Regular cardiac myocyte (primary cell): ENCODE data around the gene FAM221B. TPM values are rescaled to one million over a fixed set of nuclear protein-coding genes. Genes with fewer than 3 reads are reported as not detected.

ENCODE experiments used
- total RNA-seq: library from RNA; depleted of rRNA; stranded (reverse); fragments of >200 nt; gene quantifications from 2 replicates; pipeline ENCODE4 v1.2.3, GENCODE V29; 2014

The FAM221B gene
- not detected in 2 replicates for total RNA-seq

GRCh38 chr9:35828716-35829083, at the start of gene FAM221B:
FAM221B (minus strand) TSS chr9:35828732; CDS start chr9:35826161, 2,571 bp downstream.

GRCh38 chr9:35870351-35870923, 41.9 kb upstream of the FAM221B start, which contains the start of gene OR13J1:
OR13J1 (minus strand) TSS chr9:35870401; CDS start chr9:35870401, 0 bp downstream.

GRCh38 chr9:35829084-35829763, 692 bp upstream of the FAM221B start, which contains the start of gene TMEM8B:
TMEM8B (plus strand) TSS chr9:35829228; CDS start chr9:35829448, 220 bp downstream.

GRCh38 chr9:35814841-35815543, 13.5 kb downstream of the FAM221B start, which contains the start of gene HINT2:
HINT2 (minus strand) TSS chr9:35815042; CDS start chr9:35814979, 63 bp downstream.

GRCh38 chr9:35812025-35812602, 16.4 kb downstream of the FAM221B start, which contains the start of gene SPAG8:
SPAG8 (minus strand) TSS chr9:35812262; CDS start chr9:35812147, 115 bp downstream.

GRCh38 chr9:35791297-35791921, 37.1 kb downstream of the FAM221B start, which contains the start of gene NPR2:
NPR2 (plus strand) TSS chr9:35791591; CDS start chr9:35792409, 818 bp downstream.

Other genes with a start within 250 kb of the FAM221B start
- 8.6 and 10.7 TPM in 2 replicates for gene TESK1, start 223.5 kb downstream of the FAM221B start, total RNA-seq
- 0.19 and 0.56 TPM in 2 replicates for gene CD72, start 210.3 kb downstream of the FAM221B start, total RNA-seq
- not detected in 2 replicates for gene SIT1, start 177.8 kb downstream of the FAM221B start, total RNA-seq
- gene RMRP, start 170.7 kb downstream of the FAM221B start, total RNA-seq = 3,474 and 7,582 TPM in 2 replicates
- 16.9 and 24.2 TPM in 2 replicates for gene CCDC107, start 170.4 kb downstream of the FAM221B start, total RNA-seq
- 0.28 and 3.6 TPM in 2 replicates for gene ARHGEF39, start 163.5 kb downstream of the FAM221B start, total RNA-seq
- gene CA9, start 154.8 kb downstream of the FAM221B start, total RNA-seq = 0.38 and 2.8 TPM in 2 replicates
- gene TPM2, start 138.8 kb downstream of the FAM221B start, total RNA-seq = 870 and 1,301 TPM in 2 replicates
- 342 and 359 TPM in 2 replicates for gene TLN1, start 96.5 kb downstream of the FAM221B start, total RNA-seq
- 77.5 and 112 TPM in 2 replicates for gene CREB3, start 96.1 kb downstream of the FAM221B start, total RNA-seq
- 15.2 and 19.9 TPM in 2 replicates for gene GBA2, start 79.5 kb downstream of the FAM221B start, total RNA-seq
- 10.1 and 10.9 TPM in 2 replicates for gene RGP1, start 79.4 kb downstream of the FAM221B start, total RNA-seq
- not detected in 2 replicates for gene MSMP, start 74.5 kb downstream of the FAM221B start, total RNA-seq
- 10.9 and 18.3 TPM in 2 replicates for gene NPR2, start 37.1 kb downstream of the FAM221B start, total RNA-seq
- gene SPAG8, start 16.5 kb downstream of the FAM221B start, total RNA-seq = 0.58 and 1.1 TPM in 2 replicates
- gene HINT2, start 13.7 kb downstream of the FAM221B start, total RNA-seq = 6.5 and 17.1 TPM in 2 replicates
- gene TMEM8B, start 496 bp upstream of the FAM221B start, total RNA-seq = 0.58 and 2.0 TPM in 2 replicates
- not detected in 2 replicates for gene OR13J1, start 41.7 kb upstream of the FAM221B start, total RNA-seq
- gene HRCT1, start 77.5 kb upstream of the FAM221B start, total RNA-seq = 0.28 and 0.58 TPM in 2 replicates
- gene SPAAR, start 80.8 kb upstream of the FAM221B start, total RNA-seq = 0.85 and 5.0 TPM in 2 replicates
- 0.19 TPM in 1 of 2 replicates, not detected in the other for gene OR2S2, start 129.4 kb upstream of the FAM221B start, total RNA-seq
- 24.2 and 81.7 TPM in 2 replicates for gene RECK, start 208.2 kb upstream of the FAM221B start, total RNA-seq